ENCODE measurements around the gene LCE4A.
"Not testable (repeated sequence)": the region's sequence is repeated elsewhere in the genome, so short reads cannot be mapped to it uniquely, and the experiment has no call there.

Gene LCE4A

GRCh38 chr1:152707860-152708259, at the start of gene LCE4A:
TSS of gene LCE4A (plus strand) at chr1:152708160. CDS start at chr1:152709076, 916 bp downstream.
- no peaks in the 10 kb centered on the region for H3K4me1 ChIP-seq (ENCODE audit: control insufficient read depth, insufficient read depth, low read length)
- no peak within 1 kb of the TSS for H3K27ac ChIP-seq (ENCODE audit: low read length)
- H3K27me3 ChIP-seq (ENCODE audit: control insufficient read depth in 1 of 2, insufficient read depth in 2 of 2, low read length in 2 of 2) = no peaks in the 10 kb centered on the region
- H3K4me3 ChIP-seq (ENCODE audit: low read length in 2 of 2) = no peak within 1 kb of the TSS
- H3K9ac ChIP-seq (ENCODE audit: low read length in 2 of 2) = no peak within 1 kb of the TSS
- H3K9me3 ChIP-seq (ENCODE audit: control insufficient read depth in 2 of 2, low read length in 2 of 2) = peaks cover 0 to 3% of the 10 kb centered on the region in 2 donors
- H3K36me3 ChIP-seq (ENCODE audit: control insufficient read depth in 2 of 2, insufficient read depth in 2 of 2, low read length in 2 of 2) = no peaks in the 10 kb centered on the region

- Histone ChIP-seq H3K27ac (ENCODE audit: low read length) (no peak overlapping the region), H3K4me1 (ENCODE audit: control insufficient read depth, insufficient read depth, low read length) (no peaks in the 10 kb centered on the region), H3K27me3 (ENCODE audit: control insufficient read depth in 1 of 2, insufficient read depth in 2 of 2, low read length in 2 of 2) (no peaks in the 10 kb centered on the region), H3K9ac (ENCODE audit: low read length in 2 of 2) (no peak overlapping the region), H3K9me3 (ENCODE audit: control insufficient read depth in 2 of 2, low read length in 2 of 2) (no peaks in the 10 kb centered on the region), H3K36me3 (ENCODE audit: control insufficient read depth in 2 of 2, insufficient read depth in 2 of 2, low read length in 2 of 2) (no peaks in the 10 kb centered on the region), H3K4me3 (ENCODE audit: low read length in 2 of 2) (no peak overlapping the region)
Observed at GRCh38 chr1:152658649-152659048, 49.3 kb upstream of the LCE4A start.

GRCh38 chr1:152663098-152663497, 44.9 kb upstream of the LCE4A start, which contains the start of gene LCE2D:
TSS of gene LCE2D (plus strand) at chr1:152663380. CDS start at chr1:152664106, 726 bp downstream.
- Histone ChIP-seq H3K36me3 (ENCODE audit: control insufficient read depth in 2 of 2, insufficient read depth in 2 of 2, low read length in 2 of 2) (no peaks in the 10 kb centered on the region), H3K4me1 (ENCODE audit: control insufficient read depth, insufficient read depth, low read length) (no peaks in the 10 kb centered on the region), H3K9ac (ENCODE audit: low read length in 2 of 2) (no peak within 1 kb of the TSS), H3K9me3 (ENCODE audit: control insufficient read depth in 2 of 2, low read length in 2 of 2) (no peaks in the 10 kb centered on the region), H3K27ac (ENCODE audit: low read length) (no peak within 1 kb of the TSS), H3K4me3 (ENCODE audit: low read length in 2 of 2) (no peak within 1 kb of the TSS), H3K27me3 (ENCODE audit: control insufficient read depth in 1 of 2, insufficient read depth in 2 of 2, low read length in 2 of 2) (no peaks in the 10 kb centered on the region)

DNA sequence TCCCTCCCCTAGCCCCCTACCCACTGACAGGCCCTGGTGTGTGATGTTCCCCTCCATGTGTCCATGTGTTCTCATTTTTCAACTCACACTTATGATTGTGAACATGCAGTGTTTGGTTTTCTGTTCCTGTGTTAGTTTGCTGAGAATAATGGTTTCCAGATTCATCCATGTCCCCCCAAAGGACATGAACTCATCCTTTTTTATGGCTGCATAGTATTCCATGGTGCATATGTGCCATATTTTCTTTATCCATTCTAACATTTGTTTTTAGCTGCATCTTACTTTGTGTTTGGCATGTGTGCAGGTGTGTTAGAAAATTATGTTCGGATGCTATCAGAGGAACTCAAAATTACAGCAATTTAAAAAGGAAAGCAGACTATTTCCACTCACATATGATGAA, 41.8 kb upstream of the LCE4A start:
- not testable (repeated sequence) for H3K9ac ChIP-seq (ENCODE audit: low read length in 2 of 2); H3K36me3 ChIP-seq (ENCODE audit: control insufficient read depth in 2 of 2, insufficient read depth in 2 of 2, low read length in 2 of 2); H3K4me3 ChIP-seq (ENCODE audit: low read length in 2 of 2); H3K27ac ChIP-seq (ENCODE audit: low read length); H3K27me3 ChIP-seq (ENCODE audit: control insufficient read depth in 1 of 2, insufficient read depth in 2 of 2, low read length in 2 of 2); H3K9me3 ChIP-seq (ENCODE audit: control insufficient read depth in 2 of 2, low read length in 2 of 2); H3K4me1 ChIP-seq (ENCODE audit: control insufficient read depth, insufficient read depth, low read length)

- Histone ChIP-seq H3K27me3 (ENCODE audit: control insufficient read depth in 1 of 2, insufficient read depth in 2 of 2, low read length in 2 of 2) (no peaks in the 10 kb centered on the region), H3K4me3 (ENCODE audit: low read length in 2 of 2) (no peak overlapping the region), H3K36me3 (ENCODE audit: control insufficient read depth in 2 of 2, insufficient read depth in 2 of 2, low read length in 2 of 2) (no peaks in the 10 kb centered on the region), H3K27ac (ENCODE audit: low read length) (no peak overlapping the region), H3K4me1 (ENCODE audit: control insufficient read depth, insufficient read depth, low read length) (no peaks in the 10 kb centered on the region), H3K9ac (ENCODE audit: low read length in 2 of 2) (no peak overlapping the region), H3K9me3 (ENCODE audit: control insufficient read depth in 2 of 2, low read length in 2 of 2) (peaks cover 0 to under 1% of the 10 kb centered on the region in 2 donors)
Observed at GRCh38 chr1:152667648-152668047, 40.3 kb upstream of the LCE4A start.

DNA sequence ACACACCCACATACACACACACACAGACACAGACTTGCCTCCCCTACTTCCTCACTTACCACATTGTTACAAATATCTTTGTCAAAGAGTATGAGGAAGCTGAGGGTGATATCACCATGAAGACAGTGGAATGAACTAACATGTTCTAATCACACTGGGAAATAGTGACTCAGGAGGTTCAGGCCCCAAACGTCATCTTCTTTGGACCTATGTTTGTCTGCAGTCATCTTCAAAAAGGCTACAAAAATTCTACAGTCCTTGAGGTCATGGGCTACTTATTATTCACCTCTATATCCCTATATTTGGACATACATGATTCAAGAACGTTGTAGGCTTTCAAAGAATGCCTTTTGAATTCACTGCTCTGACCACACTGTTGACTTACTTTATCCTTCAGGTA, 34.9 kb upstream of the LCE4A start:
- Histone ChIP-seq H3K27me3 (ENCODE audit: control insufficient read depth in 1 of 2, insufficient read depth in 2 of 2, low read length in 2 of 2) (no peaks in the 10 kb centered on the region), H3K36me3 (ENCODE audit: control insufficient read depth in 2 of 2, insufficient read depth in 2 of 2, low read length in 2 of 2) (no peaks in the 10 kb centered on the region), H3K4me1 (ENCODE audit: control insufficient read depth, insufficient read depth, low read length) (no peaks in the 10 kb centered on the region), H3K9me3 (ENCODE audit: control insufficient read depth in 2 of 2, low read length in 2 of 2) (peaks cover 0 to 7% of the 10 kb centered on the region in 2 donors), H3K4me3 (ENCODE audit: low read length in 2 of 2) (no peak overlapping the region), H3K9ac (ENCODE audit: low read length in 2 of 2) (no peak overlapping the region), H3K27ac (ENCODE audit: low read length) (no peak overlapping the region)

DNA sequence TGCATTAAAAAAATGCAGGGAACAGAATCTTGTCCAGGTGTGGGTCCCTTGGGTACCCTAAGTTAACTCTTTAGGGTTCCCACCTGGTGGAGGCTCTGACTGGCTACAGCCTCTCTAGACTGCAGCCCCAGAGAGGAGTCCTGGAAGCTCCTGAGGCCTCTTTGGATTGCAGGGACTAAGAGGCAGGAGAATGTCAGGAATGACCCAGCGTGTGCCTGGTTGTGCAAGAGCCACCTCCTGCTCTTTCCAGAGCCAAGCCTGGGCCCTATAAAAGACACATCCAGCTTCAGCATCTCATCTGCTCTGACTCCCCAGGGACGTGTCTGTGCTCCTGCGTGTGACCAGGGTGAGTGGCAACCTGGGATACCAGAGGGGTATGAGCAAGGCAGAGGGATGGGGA, 33.0 kb upstream of the LCE4A start, which contains the start of gene LCE2C:
LCE2C (plus strand) TSS at position 297 of the 400 bp plus-strand sequence. CDS start 737 bp downstream, outside the sequence.
- H3K9ac ChIP-seq (ENCODE audit: low read length in 2 of 2); H3K27me3 ChIP-seq (ENCODE audit: control insufficient read depth in 1 of 2, insufficient read depth in 2 of 2, low read length in 2 of 2); H3K27ac ChIP-seq (ENCODE audit: low read length); H3K36me3 ChIP-seq (ENCODE audit: control insufficient read depth in 2 of 2, insufficient read depth in 2 of 2, low read length in 2 of 2); H3K4me1 ChIP-seq (ENCODE audit: control insufficient read depth, insufficient read depth, low read length); H3K4me3 ChIP-seq (ENCODE audit: low read length in 2 of 2); H3K9me3 ChIP-seq (ENCODE audit: control insufficient read depth in 2 of 2, low read length in 2 of 2): not testable (repeated sequence)

- Histone ChIP-seq H3K9me3 (ENCODE audit: control insufficient read depth in 2 of 2, low read length in 2 of 2) (no peaks in the 10 kb centered on the region), H3K9ac (ENCODE audit: low read length in 2 of 2) (no peak overlapping the region), H3K27ac (ENCODE audit: low read length) (no peak overlapping the region), H3K4me1 (ENCODE audit: control insufficient read depth, insufficient read depth, low read length) (no peaks in the 10 kb centered on the region), H3K27me3 (ENCODE audit: control insufficient read depth in 1 of 2, insufficient read depth in 2 of 2, low read length in 2 of 2) (peaks cover 0 to 2% of the 10 kb centered on the region in 2 donors), H3K4me3 (ENCODE audit: low read length in 2 of 2) (no peak overlapping the region), H3K36me3 (ENCODE audit: control insufficient read depth in 2 of 2, insufficient read depth in 2 of 2, low read length in 2 of 2) (no peaks in the 10 kb centered on the region)
Observed at GRCh38 chr1:152679459-152679858, 28.5 kb upstream of the LCE4A start.

DNA sequence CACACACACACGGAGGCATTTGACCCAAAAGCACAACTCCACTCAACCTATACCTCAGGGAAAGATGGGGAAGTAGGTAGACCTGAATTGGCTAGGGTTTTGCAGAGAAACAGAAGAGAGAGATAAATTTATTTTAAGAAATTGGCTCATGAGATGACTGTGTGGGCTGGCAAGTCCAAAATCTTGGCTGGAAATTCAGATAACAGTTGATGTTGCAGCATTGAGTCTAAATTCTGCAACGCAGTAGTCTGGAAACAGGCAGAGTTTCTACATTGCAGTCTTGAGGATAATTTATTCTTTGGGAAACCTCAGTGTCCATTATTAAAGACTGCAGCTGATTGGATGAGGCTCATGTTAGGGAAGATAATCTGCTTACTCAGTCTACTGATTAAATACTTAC, 26.3 kb upstream of the LCE4A start:
- H3K27ac ChIP-seq (ENCODE audit: low read length) = no peak overlapping the region
- H3K4me1 ChIP-seq (ENCODE audit: control insufficient read depth, insufficient read depth, low read length) = no peaks in the 10 kb centered on the region
- H3K36me3 ChIP-seq (ENCODE audit: control insufficient read depth in 2 of 2, insufficient read depth in 2 of 2, low read length in 2 of 2) = no peaks in the 10 kb centered on the region
- no peak overlapping the region for H3K4me3 ChIP-seq (ENCODE audit: low read length in 2 of 2)
- H3K9ac ChIP-seq (ENCODE audit: low read length in 2 of 2) = no peak overlapping the region
- H3K27me3 ChIP-seq (ENCODE audit: control insufficient read depth in 1 of 2, insufficient read depth in 2 of 2, low read length in 2 of 2) = peaks cover 0 to 2% of the 10 kb centered on the region in 2 donors
- no peaks in the 10 kb centered on the region for H3K9me3 ChIP-seq (ENCODE audit: control insufficient read depth in 2 of 2, low read length in 2 of 2)

- peaks cover 0 to 3% of the 10 kb centered on the region in 2 donors for H3K9me3 ChIP-seq (ENCODE audit: control insufficient read depth in 2 of 2, low read length in 2 of 2)
- no peak overlapping the region for H3K4me3 ChIP-seq (ENCODE audit: low read length in 2 of 2)
- no peak overlapping the region for H3K27ac ChIP-seq (ENCODE audit: low read length)
- no peaks in the 10 kb centered on the region for H3K4me1 ChIP-seq (ENCODE audit: control insufficient read depth, insufficient read depth, low read length)
- H3K9ac ChIP-seq (ENCODE audit: low read length in 2 of 2) = no peak overlapping the region
- no peaks in the 10 kb centered on the region for H3K36me3 ChIP-seq (ENCODE audit: control insufficient read depth in 2 of 2, insufficient read depth in 2 of 2, low read length in 2 of 2)
- peaks cover 0 to 3% of the 10 kb centered on the region in 2 donors for H3K27me3 ChIP-seq (ENCODE audit: control insufficient read depth in 1 of 2, insufficient read depth in 2 of 2, low read length in 2 of 2)
Observed at GRCh38 chr1:152683846-152684245, 24.1 kb upstream of the LCE4A start.

DNA sequence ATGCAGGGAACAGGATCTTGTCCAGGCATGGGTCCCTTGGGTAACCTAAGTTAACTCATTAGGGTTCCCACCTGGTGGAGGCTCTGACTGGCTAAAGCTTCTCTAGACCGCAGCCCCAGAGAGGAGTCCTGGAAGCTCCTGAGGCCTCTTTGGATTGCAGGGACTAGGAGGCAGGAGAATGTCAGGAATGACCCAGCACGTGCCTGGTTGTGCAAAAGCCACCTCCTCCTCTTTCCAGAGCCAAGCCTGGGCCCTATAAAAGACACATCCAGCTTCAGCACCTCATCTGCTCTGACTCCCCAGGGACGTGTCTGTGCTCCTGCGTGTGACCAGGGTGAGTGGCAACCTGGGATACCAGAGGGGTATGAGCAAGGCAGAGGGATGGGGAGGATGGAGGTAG, 22.1 kb upstream of the LCE4A start, which contains the start of gene LCE2B:
LCE2B (plus strand) TSS at position 301 of the 400 bp plus-strand sequence. CDS start 721 bp downstream, outside the sequence.
- not testable (repeated sequence) for H3K4me3 ChIP-seq (ENCODE audit: low read length in 2 of 2); H3K9ac ChIP-seq (ENCODE audit: low read length in 2 of 2); H3K9me3 ChIP-seq (ENCODE audit: control insufficient read depth in 2 of 2, low read length in 2 of 2); H3K27me3 ChIP-seq (ENCODE audit: control insufficient read depth in 1 of 2, insufficient read depth in 2 of 2, low read length in 2 of 2); H3K4me1 ChIP-seq (ENCODE audit: control insufficient read depth, insufficient read depth, low read length); H3K36me3 ChIP-seq (ENCODE audit: control insufficient read depth in 2 of 2, insufficient read depth in 2 of 2, low read length in 2 of 2); H3K27ac ChIP-seq (ENCODE audit: low read length)
